SU-DHL-6 (cell line): ENCODE data around the gene MICAL3.
"Not testable (repeated sequence)": the region's sequence is repeated elsewhere in the genome, so short reads cannot be mapped to it uniquely, and the experiment has no call there.

Experiments
- EZH2phosphoT487 ChIP-seq: fragments of 200-600 bp; sonication (generic), shearing (Covaris generic); conservative IDR thresholded peaks from 2 replicates; pipeline ENCODE4 v1.6.1; 2018; ENCODE audit warnings: mild to moderate bottlenecking, antibody characterized with exemption, low read length, moderate library complexity, mixed read lengths
- TF ChIP-seq, protein P1 (sequence below): fragments of 200-600 bp; sonication (generic); IDR thresholded peaks from one replicate; pipeline ENCODE4 v1.5.1; 2017; ENCODE audit warnings: antibody characterized with exemption, mild to moderate bottlenecking, low read length, moderate library complexity; ENCODE audit not compliant: insufficient read depth, poor library complexity, severe bottlenecking

DNA sequence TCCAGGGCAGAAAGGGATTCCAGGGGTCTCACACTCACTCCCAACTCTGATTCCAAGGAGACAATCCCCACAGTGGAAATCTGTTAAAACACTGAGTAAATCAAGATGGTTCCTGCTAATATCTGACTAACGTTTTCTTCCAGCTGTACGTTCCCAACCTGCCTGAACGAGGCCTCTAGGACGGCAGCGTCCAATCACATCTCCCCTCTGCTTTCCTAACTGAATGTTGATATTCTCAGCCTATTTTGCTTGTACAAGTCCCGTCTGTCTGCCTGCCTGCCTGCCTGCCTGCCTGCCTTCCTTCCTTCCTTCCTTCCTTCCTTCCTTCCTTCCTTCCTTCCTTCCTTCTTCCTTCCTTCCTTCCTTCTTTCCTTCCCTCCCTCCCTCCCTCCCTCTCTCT is 39.4 kb upstream of the MICAL3 start:
- TF ChIP-seq, protein P1, sequence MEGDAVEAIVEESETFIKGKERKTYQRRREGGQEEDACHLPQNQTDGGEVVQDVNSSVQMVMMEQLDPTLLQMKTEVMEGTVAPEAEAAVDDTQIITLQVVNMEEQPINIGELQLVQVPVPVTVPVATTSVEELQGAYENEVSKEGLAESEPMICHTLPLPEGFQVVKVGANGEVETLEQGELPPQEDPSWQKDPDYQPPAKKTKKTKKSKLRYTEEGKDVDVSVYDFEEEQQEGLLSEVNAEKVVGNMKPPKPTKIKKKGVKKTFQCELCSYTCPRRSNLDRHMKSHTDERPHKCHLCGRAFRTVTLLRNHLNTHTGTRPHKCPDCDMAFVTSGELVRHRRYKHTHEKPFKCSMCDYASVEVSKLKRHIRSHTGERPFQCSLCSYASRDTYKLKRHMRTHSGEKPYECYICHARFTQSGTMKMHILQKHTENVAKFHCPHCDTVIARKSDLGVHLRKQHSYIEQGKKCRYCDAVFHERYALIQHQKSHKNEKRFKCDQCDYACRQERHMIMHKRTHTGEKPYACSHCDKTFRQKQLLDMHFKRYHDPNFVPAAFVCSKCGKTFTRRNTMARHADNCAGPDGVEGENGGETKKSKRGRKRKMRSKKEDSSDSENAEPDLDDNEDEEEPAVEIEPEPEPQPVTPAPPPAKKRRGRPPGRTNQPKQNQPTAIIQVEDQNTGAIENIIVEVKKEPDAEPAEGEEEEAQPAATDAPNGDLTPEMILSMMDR, result not testable (repeated sequence)
- not testable (repeated sequence) for TF ChIP-seq EZH2phosphoT487
